Neural crest cell (in vitro differentiated cells): ENCODE data around the gene MCRS1. TPM values are rescaled to one million over a fixed set of nuclear protein-coding genes. Genes with fewer than 3 reads are reported as not detected.

Experiments used
- DNase-seq: peaks from one replicate; pipeline ENCODE4 v3.0.0; 2021; ENCODE audit warnings: low read depth, mixed read lengths, low spot score
- H3K27ac Mint-ChIP-seq: one replicate; pipeline ENCODE4 v1.8.0; 2021; ENCODE audit warnings: mild to moderate bottlenecking, mixed read lengths; ENCODE audit not compliant: unreplicated experiment
- H3K27me3 Mint-ChIP-seq: 2 replicates; pipeline ENCODE4 v1.8.0; 2021; ENCODE audit warnings: low read depth, mild to moderate bottlenecking, mixed read lengths
- H3K36me3 Mint-ChIP-seq: 2 replicates; pipeline ENCODE4 v1.8.0; 2021; ENCODE audit warnings: low read depth, mild to moderate bottlenecking, mixed read lengths
- H3K4me1 Mint-ChIP-seq: 2 replicates; pipeline ENCODE4 v1.8.0; 2021; ENCODE audit warnings: mixed read lengths
- H3K4me3 Mint-ChIP-seq: one replicate; pipeline ENCODE4 v1.8.0; 2021; ENCODE audit warnings: mild to moderate bottlenecking, mixed read lengths
- H3K9me3 Mint-ChIP-seq: 2 replicates; pipeline ENCODE4 v1.8.0; 2021; ENCODE audit warnings: mixed read lengths
- total RNA-seq: library from RNA; stranded (reverse); gene quantifications from 2 replicates; pipeline ENCODE4 v1.2.1, GENCODE V29; 2021
- TF ChIP-seq, protein P1 (sequence below): fragments of 200-600 bp; sonication (generic); conservative IDR thresholded peaks from 2 replicates; pipeline ENCODE4 v1.5.0; 2021; ENCODE audit warnings: antibody characterized with exemption, mild to moderate bottlenecking

The MCRS1 gene
- total RNA-seq, 1 donor from 2014 or later = 95.3 TPM

DNA sequence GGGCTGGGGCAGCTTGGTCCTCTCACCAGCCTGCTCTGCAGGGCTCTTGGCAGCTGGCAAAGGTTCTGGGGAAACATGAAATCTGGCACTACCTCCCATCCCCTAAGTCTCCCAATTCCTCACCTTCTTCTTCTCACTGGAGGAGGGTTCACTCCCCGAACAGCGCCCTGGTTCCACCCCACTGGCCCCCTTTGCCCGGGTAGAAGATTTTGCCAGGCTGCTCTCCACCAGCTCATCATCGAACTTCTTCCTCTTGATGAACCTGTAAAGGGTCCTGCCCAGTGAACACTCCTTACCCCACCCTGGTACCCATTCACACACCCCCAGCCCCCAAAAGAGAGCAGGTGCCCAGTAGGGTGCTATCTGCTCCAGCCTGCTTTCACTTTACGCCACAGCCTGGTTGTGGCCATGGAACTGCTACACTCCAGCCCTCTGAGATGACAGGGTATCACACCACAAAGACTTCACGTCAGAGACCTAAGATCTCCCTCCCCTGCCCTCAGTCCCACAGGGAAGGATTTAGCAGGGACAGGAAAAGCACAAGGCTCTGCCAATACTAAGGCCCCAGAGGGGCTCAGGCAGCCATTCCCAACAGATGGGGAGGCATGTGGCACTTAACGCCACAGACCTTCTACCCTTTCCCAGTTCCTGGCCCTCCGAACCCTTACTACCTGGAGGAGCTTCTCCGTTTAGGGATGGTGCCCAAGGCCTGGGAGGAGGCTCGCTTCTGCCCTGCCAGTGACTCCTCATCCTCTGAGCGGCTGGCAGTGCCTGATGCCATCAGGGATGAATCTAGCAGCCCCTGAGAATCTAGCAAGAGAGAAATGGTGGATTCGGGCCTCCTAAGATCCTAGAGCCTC is 2.3 kb downstream of the MCRS1 start:
- H3K4me1 Mint-ChIP-seq = peaks cover 23% of the 10 kb centered on the region
- DNase-seq = no peak
- H3K4me3 Mint-ChIP-seq = peak overlapping the region; percentile 49
- H3K27ac Mint-ChIP-seq = peak overlapping the region; percentile 67
- H3K9me3 Mint-ChIP-seq = no peaks in the 10 kb centered on the region
- H3K36me3 Mint-ChIP-seq = peaks cover 3% of the 10 kb centered on the region
- H3K27me3 Mint-ChIP-seq = no peaks in the 10 kb centered on the region
- TF ChIP-seq, protein P1, sequence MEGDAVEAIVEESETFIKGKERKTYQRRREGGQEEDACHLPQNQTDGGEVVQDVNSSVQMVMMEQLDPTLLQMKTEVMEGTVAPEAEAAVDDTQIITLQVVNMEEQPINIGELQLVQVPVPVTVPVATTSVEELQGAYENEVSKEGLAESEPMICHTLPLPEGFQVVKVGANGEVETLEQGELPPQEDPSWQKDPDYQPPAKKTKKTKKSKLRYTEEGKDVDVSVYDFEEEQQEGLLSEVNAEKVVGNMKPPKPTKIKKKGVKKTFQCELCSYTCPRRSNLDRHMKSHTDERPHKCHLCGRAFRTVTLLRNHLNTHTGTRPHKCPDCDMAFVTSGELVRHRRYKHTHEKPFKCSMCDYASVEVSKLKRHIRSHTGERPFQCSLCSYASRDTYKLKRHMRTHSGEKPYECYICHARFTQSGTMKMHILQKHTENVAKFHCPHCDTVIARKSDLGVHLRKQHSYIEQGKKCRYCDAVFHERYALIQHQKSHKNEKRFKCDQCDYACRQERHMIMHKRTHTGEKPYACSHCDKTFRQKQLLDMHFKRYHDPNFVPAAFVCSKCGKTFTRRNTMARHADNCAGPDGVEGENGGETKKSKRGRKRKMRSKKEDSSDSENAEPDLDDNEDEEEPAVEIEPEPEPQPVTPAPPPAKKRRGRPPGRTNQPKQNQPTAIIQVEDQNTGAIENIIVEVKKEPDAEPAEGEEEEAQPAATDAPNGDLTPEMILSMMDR = no peak

DNA sequence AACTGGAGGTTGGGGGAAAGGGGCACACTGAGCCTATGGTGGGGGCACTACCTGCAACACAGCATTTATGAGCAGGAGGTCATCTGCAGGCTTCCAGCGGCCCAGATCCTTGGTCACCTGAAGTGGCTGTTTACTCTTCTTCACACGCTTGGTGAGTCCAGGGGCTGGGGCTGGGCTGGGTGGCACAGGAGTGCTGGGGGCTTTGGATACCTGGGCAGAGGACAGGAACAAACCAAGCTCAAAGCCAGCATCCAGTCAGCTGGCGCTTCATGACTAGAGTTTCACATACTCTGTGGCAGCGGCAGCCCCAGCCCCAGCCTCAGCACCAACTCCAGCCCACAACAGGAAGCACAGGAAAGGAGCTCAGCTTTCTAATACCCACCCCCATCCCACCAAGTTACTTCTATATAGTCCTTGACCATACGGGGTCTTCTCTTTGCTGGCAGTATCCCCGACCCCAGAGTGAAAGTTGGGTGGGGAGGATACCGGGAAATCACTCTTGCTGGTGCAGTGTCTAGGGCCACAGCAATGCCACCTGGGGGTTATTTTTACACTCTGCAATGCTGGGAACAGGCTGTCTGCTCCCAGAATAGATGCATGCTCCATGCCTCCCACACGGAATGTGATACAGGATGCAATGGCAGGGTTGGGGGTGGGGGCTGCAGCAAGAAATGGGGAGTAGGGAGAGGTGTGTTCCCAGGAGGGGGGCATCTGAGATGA is 3.1 kb downstream of the MCRS1 start:
- TF ChIP-seq, protein P1 = no peak
- Mint-ChIP-seq H3K4me1 (peaks cover 20% of the 10 kb centered on the region), H3K9me3 (no peaks in the 10 kb centered on the region), H3K27ac (no peak overlapping the region), H3K27me3 (no peaks in the 10 kb centered on the region), H3K36me3 (peaks cover 3% of the 10 kb centered on the region), H3K4me3 (peak overlapping the region; percentile 62)
- no peak for DNase-seq

GRCh38 chr12:49563951-49564685 is 3.8 kb downstream of the MCRS1 start:
- H3K27me3 Mint-ChIP-seq = no peaks in the 10 kb centered on the region
- peak overlapping the region; percentile 61 for H3K4me3 Mint-ChIP-seq
- H3K36me3 Mint-ChIP-seq = peaks cover 3% of the 10 kb centered on the region
- DNase-seq = no peak
- TF ChIP-seq, protein P1 = no peak
- no peak overlapping the region for H3K27ac Mint-ChIP-seq
- H3K4me1 Mint-ChIP-seq = peaks cover 20% of the 10 kb centered on the region
- no peaks in the 10 kb centered on the region for H3K9me3 Mint-ChIP-seq

DNA sequence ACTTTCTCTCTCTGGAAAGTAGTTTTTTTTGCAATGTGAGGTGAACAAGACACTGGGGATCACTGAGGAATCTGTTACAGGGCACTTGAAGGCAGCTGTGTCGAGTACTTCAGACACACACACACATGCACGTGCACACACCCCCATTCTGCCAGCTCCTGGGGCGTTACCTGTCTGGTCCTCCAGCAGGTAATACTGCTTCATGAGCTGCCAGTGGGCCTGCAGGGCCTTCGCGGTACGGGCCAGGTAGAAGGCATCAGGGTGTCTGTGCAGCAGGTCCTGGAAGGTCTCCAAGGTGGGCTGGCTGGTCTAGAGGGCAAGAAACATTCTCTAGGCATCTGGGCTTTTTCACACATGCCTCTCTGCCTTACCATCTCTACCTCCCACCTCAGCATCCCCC is 5.1 kb downstream of the MCRS1 start:
- TF ChIP-seq, protein P1 = no peak
- DNase-seq = no peak
- peaks cover 3% of the 10 kb centered on the region for H3K36me3 Mint-ChIP-seq
- no peaks in the 10 kb centered on the region for H3K27me3 Mint-ChIP-seq
- no peaks in the 10 kb centered on the region for H3K9me3 Mint-ChIP-seq
- no peak overlapping the region for H3K27ac Mint-ChIP-seq
- H3K4me1 Mint-ChIP-seq = peaks cover 8% of the 10 kb centered on the region
- H3K4me3 Mint-ChIP-seq = peak overlapping the region; percentile 48

GRCh38 chr12:49562233-49562632 is 5.7 kb downstream of the MCRS1 start:
- Mint-ChIP-seq H3K4me3 (peak overlapping the region; percentile 44), H3K36me3 (peaks cover 3% of the 10 kb centered on the region), H3K4me1 (peaks cover 5% of the 10 kb centered on the region), H3K9me3 (no peaks in the 10 kb centered on the region), H3K27ac (no peak overlapping the region), H3K27me3 (no peaks in the 10 kb centered on the region)
- TF ChIP-seq, protein P1 = no peak
- DNase-seq = no peak
